CD14-positive monocyte (primary cell): ENCODE data around the gene ELMO1. TPM values are rescaled to one million over a fixed set of nuclear protein-coding genes. Genes with fewer than 3 reads are reported as not detected.
A peak's percentile ranks its signal among the peaks of the same experiment; 100 is the strongest.

ENCODE experiments used
- DNase-seq, 3 donors: peaks; one replicate each; pipeline ENCODE4 v3.0.0-alpha.2; 2011 to 2022
- H2AFZ ChIP-seq: 2 replicates; pipeline ENCODE4 v1.6.0; 2012; ENCODE audit warnings: mild to moderate bottlenecking, low read depth, low read length, inconsistent platforms; ENCODE audit not compliant: insufficient read depth, poor library complexity, severe bottlenecking
- H3K27ac ChIP-seq, 2 donors: 1 replicate in 1 of 2; 2 replicates in 1 of 2; pipeline ENCODE4 v1.5.1; 2012 to 2013; ENCODE audit warnings: low read length in 2 of 2, control low read depth in 1 of 2, inconsistent platforms in 1 of 2, low read depth in 1 of 2, mild to moderate bottlenecking in 1 of 2
- H3K27me3 ChIP-seq, 2 donors: one replicate each; pipeline versions ENCODE4 v1.6.0 to v1.6.1; 2011 to 2013; ENCODE audit warnings: low read length in 2 of 2; ENCODE audit not compliant: control insufficient read depth in 2 of 2, insufficient read depth in 2 of 2
- H3K36me3 ChIP-seq, 2 donors: replicated peaks in 1 of 2; 1 replicate in 1 of 2; 2 replicates in 1 of 2; pipeline versions ENCODE4 v1.5.1 to v1.6.1; 2012 to 2013; ENCODE audit warnings: low read length in 2 of 2, control low read depth in 1 of 2, inconsistent platforms in 1 of 2, mild to moderate bottlenecking in 1 of 2; ENCODE audit not compliant: insufficient read depth in 2 of 2, control insufficient read depth in 1 of 2
- H3K4me1 ChIP-seq, 2 donors: 1 replicate in 1 of 2; 2 replicates in 1 of 2; pipeline versions ENCODE4 v1.5.1 to v1.6.1; 2012 to 2013; ENCODE audit warnings: low read length in 2 of 2, control low read depth in 1 of 2, inconsistent platforms in 1 of 2, mild to moderate bottlenecking in 1 of 2, moderate library complexity in 1 of 2; ENCODE audit not compliant: insufficient read depth in 2 of 2, control insufficient read depth in 1 of 2
- H3K4me2 ChIP-seq: replicated peaks from 2 replicates; pipeline ENCODE3; 2012; ENCODE audit warnings: low read length, moderate library complexity, mild to moderate bottlenecking; ENCODE audit not compliant: poor library complexity, severe bottlenecking; ENCODE audit errors: extremely low read depth
- H3K4me3 ChIP-seq, 3 experiments: fragments of 200-600 bp in 1 of 3; sonication (generic) in 1 of 3; replicated peaks in 1 of 3; 1 replicate in 2 of 3; 2 replicates in 1 of 3; pipeline ENCODE4 v1.5.1; 2011 to 2013; ENCODE audit warnings: low read length in 3 of 3, mild to moderate bottlenecking in 3 of 3, control low read depth in 2 of 3, low read depth in 2 of 3, inconsistent platforms in 1 of 3, moderate library complexity in 1 of 3
- H3K79me2 ChIP-seq: 2 replicates; pipeline ENCODE4 v1.6.0; 2012; ENCODE audit warnings: mild to moderate bottlenecking, control low read depth, inconsistent platforms, low read length, moderate library complexity; ENCODE audit not compliant: insufficient read depth
- H3K9ac ChIP-seq: 2 replicates; pipeline ENCODE4 v1.6.0; 2017; ENCODE audit warnings: low read length, mild to moderate bottlenecking; ENCODE audit not compliant: insufficient read depth, poor library complexity, severe bottlenecking
- H3K9me3 ChIP-seq, 2 donors: replicated peaks in 1 of 2; 1 replicate in 1 of 2; 2 replicates in 1 of 2; pipeline versions ENCODE4 v1.5.1 to v1.6.1; 2012 to 2013; ENCODE audit warnings: low read length in 2 of 2, control low read depth in 1 of 2; ENCODE audit not compliant: control insufficient read depth in 1 of 2, insufficient read depth in 1 of 2
- H4K20me1 ChIP-seq: 2 replicates; pipeline ENCODE4 v1.6.0; 2012; ENCODE audit warnings: mild to moderate bottlenecking, low read length, control low read depth, moderate library complexity; ENCODE audit not compliant: insufficient read depth
- H3K27ac Mint-ChIP-seq, 7 donors: one replicate each; pipeline ENCODE4 v1.8.0; 2020; ENCODE audit warnings: mild to moderate bottlenecking in 7 of 7, mixed read lengths in 7 of 7, moderate library complexity in 6 of 7, inconsistent platforms in 2 of 7
- H3K27me3 Mint-ChIP-seq, 3 donors: one replicate each; pipeline ENCODE4 v1.8.0; 2021 to 2022; ENCODE audit warnings: low read depth in 3 of 3, mild to moderate bottlenecking in 3 of 3, mixed read lengths in 3 of 3, moderate library complexity in 3 of 3, inconsistent platforms in 1 of 3
- H3K36me3 Mint-ChIP-seq, 2 donors: one replicate each; pipeline ENCODE4 v1.8.0; 2020; ENCODE audit warnings: mixed read lengths in 2 of 2, inconsistent platforms in 1 of 2, mild to moderate bottlenecking in 1 of 2
- H3K4me1 Mint-ChIP-seq: one replicate; pipeline ENCODE4 v1.8.0; 2020; ENCODE audit warnings: mild to moderate bottlenecking, mixed read lengths
- H3K4me3 Mint-ChIP-seq, 2 donors: one replicate each; pipeline ENCODE4 v1.8.0; 2020; ENCODE audit warnings: mild to moderate bottlenecking in 2 of 2, mixed read lengths in 2 of 2, moderate library complexity in 1 of 2
- H3K9me3 Mint-ChIP-seq, 7 donors: one replicate each; pipeline ENCODE4 v1.8.0; 2020 to 2022; ENCODE audit warnings: mixed read lengths in 7 of 7, mild to moderate bottlenecking in 6 of 7, moderate library complexity in 6 of 7, inconsistent platforms in 2 of 7
- CTCF ChIP-seq: fragments of 200-600 bp; IDR thresholded peaks from one replicate; pipeline ENCODE4 v1.8.0; 2022; ENCODE audit warnings: antibody characterized with exemption, mild to moderate bottlenecking
- WGBS: methylation state at CpG from one replicate; pipeline ENCODE4 v1.1.5; 2013; ENCODE audit warnings: missing lambda C conversion rate; ENCODE audit not compliant: insufficient coverage; 5-methylcytosine and 5-hydroxymethylcytosine counted together
- intact Hi-C, 2 donors: fragments of 100-400 bp; cut with micrococcal nuclease; formaldehyde crosslinking; loops; one replicate each; pipeline versions ENCODE4 v1.15.0 to v1.15.1; 2023
- polyA plus RNA-seq, 3 donors: library from polyadenylated mRNA; depleted of rRNA in 1 of 3; unstranded in 2 of 3; stranded (reverse) in 1 of 3; fragments of 300-500 nt in 2 of 3; fragments of >200 nt in 1 of 3; fragmentation: Illumina TruSeq in 2 of 3; gene quantifications; 1 replicate in 2 of 3; 2 replicates in 1 of 3; pipeline ENCODE4 v1.2.3, GENCODE V29; 2012 to 2021

Gene ELMO1
- polyA plus RNA-seq, 3 donors, result 46.6 to 50.2 (median 46.7) TPM

- Mint-ChIP-seq H3K4me3 (no peak overlapping the region), H3K27ac (no peak overlapping the region), H3K9me3 (peaks cover 0 to 2% (median 0%) of the 10 kb centered on the region in 7 donors), H3K4me1 (peaks cover 3% of the 10 kb centered on the region), H3K27me3 (no peaks in the 10 kb centered on the region), H3K36me3 (peaks cover 70 to 85% of the 10 kb centered on the region in 2 donors)
- Histone ChIP-seq H3K4me2 (no peak overlapping the region), H3K9ac (no peak overlapping the region), H3K4me1 (no peaks in the 10 kb centered on the region), H3K79me2 (no peaks in the 10 kb centered on the region), H3K4me3 (no peak overlapping the region), H3K27me3 (no peaks in the 10 kb centered on the region), H3K36me3 (peaks cover 42 to 95% of the 10 kb centered on the region in 2 donors), H3K9me3 (no peaks in the 10 kb centered on the region), H3K27ac (no peak overlapping the region), H2AFZ (no peak overlapping the region), H4K20me1 (no peaks in the 10 kb centered on the region)
- no peak for TF ChIP-seq CTCF
- intact Hi-C loops, result no loop called here
- no peak for DNase-seq
- WGBS, result 93% methylated on average over 2 of the region's 3 CpGs
Measured at GRCh38 chr7:36880108-36880507, 568.6 kb downstream of the ELMO1 start.

DNA sequence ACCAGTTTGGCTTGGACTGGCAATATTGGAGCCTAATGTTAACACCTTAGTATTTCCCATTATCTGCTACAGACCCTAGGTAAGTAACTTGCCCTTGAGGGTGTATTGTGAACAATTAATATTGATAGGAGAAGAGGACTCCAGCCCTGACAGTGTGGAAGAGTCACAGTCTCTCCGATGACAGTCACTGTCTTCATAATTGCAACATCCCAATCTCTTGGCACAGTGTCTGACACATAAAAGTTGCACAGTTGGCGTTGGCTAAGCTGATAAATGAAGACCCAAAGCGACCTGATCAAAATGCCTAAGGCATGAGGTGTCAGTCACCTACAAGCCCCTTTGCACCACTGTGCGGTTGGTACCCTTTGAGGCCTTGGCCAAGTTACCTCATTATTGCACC, 569.6 kb downstream of the ELMO1 start:
- no peaks in the 10 kb centered on the region for H3K27me3 ChIP-seq
- no peaks in the 10 kb centered on the region for H4K20me1 ChIP-seq
- Mint-ChIP-seq H3K27me3 (no peaks in the 10 kb centered on the region), H3K4me3 (no peak overlapping the region), H3K27ac (peak overlapping the region in 2 of 7 donors; percentile 16 to 70), H3K9me3 (peaks cover 0 to 2% (median 0%) of the 10 kb centered on the region in 7 donors), H3K4me1 (peaks cover 3% of the 10 kb centered on the region), H3K36me3 (peaks cover 72 to 83% of the 10 kb centered on the region in 2 donors)
- no peak overlapping the region for H3K4me2 ChIP-seq
- no peak overlapping the region for H3K27ac ChIP-seq
- no peak overlapping the region for H3K9ac ChIP-seq
- no peak for TF ChIP-seq CTCF
- intact Hi-C loops, result no loop called here
- no peak for DNase-seq
- peaks cover 45 to 95% of the 10 kb centered on the region in 2 donors for H3K36me3 ChIP-seq
- WGBS, result 42% methylated on average over 2 of the region's 4 CpGs
- no peak overlapping the region for H3K4me3 ChIP-seq
- no peaks in the 10 kb centered on the region for H3K9me3 ChIP-seq
- no peaks in the 10 kb centered on the region for H3K79me2 ChIP-seq
- H3K4me1 ChIP-seq, result no peaks in the 10 kb centered on the region
- H2AFZ ChIP-seq, result no peak overlapping the region
